Uterus (tissue), 4 donors: ENCODE results near the gene CATSPERZ. TPM values are rescaled to one million over a fixed set of nuclear protein-coding genes. Genes with fewer than 3 reads are reported as not detected.
A peak's percentile ranks its signal among the peaks of the same experiment; 100 is the strongest.

Source experiments
- DNase-seq, 2 donors: peaks; one replicate each; pipeline ENCODE4 v3.0.0-alpha.2; 2019 to 2020
- H3K27ac ChIP-seq, 2 donors: fragments of 200-600 bp; sonication (generic); 1 replicate in 1 of 2; 2 replicates in 1 of 2; pipeline ENCODE4 v1.5.1; 2016 to 2018
- H3K27me3 ChIP-seq, 2 donors: fragments of 200-600 bp; sonication (generic); one replicate each; pipeline ENCODE4 v1.5.1; 2018 to 2019; ENCODE audit warnings: control low read depth in 1 of 2
- H3K36me3 ChIP-seq, 2 donors: fragments of 200-600 bp; sonication (generic); one replicate each; pipeline ENCODE4 v1.5.1; 2019; ENCODE audit warnings: control low read depth in 1 of 2
- H3K4me1 ChIP-seq, 2 donors: fragments of 200-600 bp; sonication (generic); one replicate each; pipeline ENCODE4 v1.5.1; 2018 to 2019; ENCODE audit warnings: control low read depth in 1 of 2
- H3K4me3 ChIP-seq, 2 donors: fragments of 200-600 bp; sonication (generic); 1 replicate in 1 of 2; 2 replicates in 1 of 2; pipeline ENCODE4 v1.5.1; 2018 to 2019; ENCODE audit warnings: mild to moderate bottlenecking in 1 of 2
- H3K9me3 ChIP-seq, 2 donors: fragments of 200-600 bp; sonication (generic); one replicate each; pipeline ENCODE4 v1.5.1; 2019; ENCODE audit warnings: control low read depth in 1 of 2
- CTCF ChIP-seq, 4 experiments: fragments of 200-600 bp in 2 of 4; fragments of 450-650 bp in 2 of 4; sonication (generic) in 2 of 4; IDR thresholded peaks; one replicate each; pipeline ENCODE4 v1.5.1; 2016 to 2019; ENCODE audit warnings: antibody characterized with exemption in 4 of 4, mild to moderate bottlenecking in 2 of 4, moderate library complexity in 1 of 4
- POLR2A ChIP-seq, 2 donors: fragments of 450-650 bp; IDR thresholded peaks; one replicate each; pipeline ENCODE4 v1.6.1; 2016; ENCODE audit warnings: antibody characterized with exemption in 2 of 2, mild to moderate bottlenecking in 1 of 2, moderate library complexity in 1 of 2
- intact Hi-C: fragments of 100-400 bp; cut with DNase I; formaldehyde crosslinking; loops from one replicate; pipeline ENCODE4 v1.15.1; 2023; ENCODE audit warnings: low total_unique reads
- total RNA-seq, 4 donors: library from RNA; depleted of rRNA in 3 of 4; stranded (reverse); fragments of >200 nt in 3 of 4; gene quantifications; one replicate each; pipeline versions ENCODE4 v1.1.0 to v1.2.4, GENCODE V29; 2014 to 2023
- donor health status: DM: yes; HTN: yes; CAD: no.

The CATSPERZ gene
- total RNA-seq, 4 donors from 2014 or later: not detected

- Histone ChIP-seq H3K4me1 (peaks cover 0 to 16% of the 10 kb centered on the region in 2 donors), H3K27me3 (no peaks in the 10 kb centered on the region), H3K36me3 (no peaks in the 10 kb centered on the region), H3K27ac (peak overlapping the region; percentile 63 to 75), H3K9me3 (no peaks in the 10 kb centered on the region), H3K4me3 (peak overlapping the region; percentile 82 to 88)
- intact Hi-C loops: no loop called here
- TF ChIP-seq CTCF (IDR thresholded peaks at IDR 0.05) (peak in 2 of 4 experiments; percentile 28 to 32), POLR2A (IDR thresholded peaks at IDR 0.05) (no peak)
- peak; percentile 58 for DNase-seq
Measured at GRCh38 chr11:64252003-64252872, 47.9 kb upstream of the CATSPERZ start.

- H3K9me3 ChIP-seq: no peaks in the 10 kb centered on the region
- TF ChIP-seq CTCF (IDR thresholded peaks at IDR 0.05): no peak
- no peak for TF ChIP-seq POLR2A (IDR thresholded peaks at IDR 0.05)
- peak overlapping the region in 1 of 2 donors; percentile 88 for H3K4me3 ChIP-seq
- H3K36me3 ChIP-seq: no peaks in the 10 kb centered on the region
- intact Hi-C loops: no loop called here
- peaks cover 0 to 12% of the 10 kb centered on the region in 2 donors for H3K4me1 ChIP-seq
- DNase-seq: no peak
- H3K27ac ChIP-seq: peak overlapping the region; percentile 63 to 75
- no peaks in the 10 kb centered on the region for H3K27me3 ChIP-seq
Measured at GRCh38 chr11:64253043-64253442, 47.1 kb upstream of the CATSPERZ start.

- H3K27ac ChIP-seq: no peak overlapping the region
- no peaks in the 10 kb centered on the region for H3K9me3 ChIP-seq
- intact Hi-C loops: no loop called here
- no peaks in the 10 kb centered on the region for H3K27me3 ChIP-seq
- peaks cover 0 to 12% of the 10 kb centered on the region in 2 donors for H3K4me1 ChIP-seq
- TF ChIP-seq POLR2A (IDR thresholded peaks at IDR 0.05) (no peak), CTCF (IDR thresholded peaks at IDR 0.05) (no peak)
- DNase-seq: no peak
- H3K36me3 ChIP-seq: no peaks in the 10 kb centered on the region
- H3K4me3 ChIP-seq: no peak overlapping the region
Measured at GRCh38 chr11:64253481-64253880, 46.7 kb upstream of the CATSPERZ start.

- Histone ChIP-seq H3K27ac (no peak overlapping the region), H3K36me3 (no peaks in the 10 kb centered on the region), H3K4me3 (no peak overlapping the region), H3K4me1 (peaks cover 0 to 12% of the 10 kb centered on the region in 2 donors), H3K9me3 (no peaks in the 10 kb centered on the region), H3K27me3 (no peaks in the 10 kb centered on the region)
- DNase-seq: no peak
- intact Hi-C loops: no loop called here
- TF ChIP-seq CTCF (IDR thresholded peaks at IDR 0.05) (no peak), POLR2A (IDR thresholded peaks at IDR 0.05) (no peak)
Measured at GRCh38 chr11:64254326-64254725, 45.8 kb upstream of the CATSPERZ start.
